HCT116 (cell line): ENCODE data around the gene PSPC1.

ENCODE experiments used
- CEBPB ChIP-seq: IDR thresholded peaks from 2 replicates; pipeline ENCODE4 v1.6.1; 2012; ENCODE audit warnings: low read depth
- EZH2phosphoT487 ChIP-seq: fragments of 200-600 bp; IDR thresholded peaks from 2 replicates; pipeline ENCODE4 v1.6.1; 2018; ENCODE audit warnings: antibody characterized with exemption, borderline replicate concordance
- POLR2A ChIP-seq: IDR thresholded peaks from 2 replicates; pipeline ENCODE4 v1.7.0; 2011; ENCODE audit warnings: borderline replicate concordance; ENCODE audit not compliant: insufficient read depth, insufficient read length; ENCODE audit errors: extremely low read depth
- POLR2AphosphoS5 ChIP-seq: IDR thresholded peaks from 2 replicates; pipeline ENCODE4 v1.6.1; 2011; ENCODE audit warnings: mild to moderate bottlenecking, low read depth, low read length, moderate library complexity
- TF ChIP-seq, protein P1 (sequence below): IDR thresholded peaks from 2 replicates; pipeline ENCODE4 v1.6.1; 2012

DNA sequence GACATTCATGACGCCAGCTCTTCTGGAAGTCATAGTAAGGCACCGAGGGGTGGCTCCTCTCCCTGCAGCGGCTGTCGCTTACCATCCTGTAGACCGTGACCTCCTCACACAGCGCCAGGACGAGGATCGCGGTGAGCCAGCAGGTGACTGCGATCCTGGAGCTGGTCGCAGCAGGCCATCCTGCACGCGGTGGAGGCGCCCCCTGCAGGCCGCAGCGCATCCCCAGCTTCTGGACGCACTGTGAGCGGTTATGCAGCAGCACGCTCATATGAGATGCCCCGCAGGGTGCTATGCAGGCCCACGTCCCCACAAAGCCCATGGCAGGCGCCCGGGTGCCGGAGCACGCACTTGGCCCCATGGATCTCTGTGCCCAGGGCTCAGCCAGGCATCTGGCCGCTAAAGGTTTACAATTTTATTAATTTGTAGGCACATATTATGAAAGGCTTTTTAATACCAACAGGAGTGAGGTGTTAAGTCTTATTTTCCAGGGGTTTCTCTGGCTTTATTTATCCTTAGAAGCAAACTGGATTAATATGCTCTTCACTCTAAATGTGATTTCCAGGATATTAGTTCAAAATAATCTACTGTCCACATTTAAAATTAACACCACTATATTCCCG, 35.6 kb upstream of the PSPC1 start:
- TF ChIP-seq CEBPB (no peak), POLR2A (no peak), POLR2AphosphoS5 (no peak), EZH2phosphoT487 (no peak)
- TF ChIP-seq, protein P1, sequence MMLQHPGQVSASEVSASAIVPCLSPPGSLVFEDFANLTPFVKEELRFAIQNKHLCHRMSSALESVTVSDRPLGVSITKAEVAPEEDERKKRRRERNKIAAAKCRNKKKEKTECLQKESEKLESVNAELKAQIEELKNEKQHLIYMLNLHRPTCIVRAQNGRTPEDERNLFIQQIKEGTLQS, result no peak
